Fibroblast of pulmonary artery (primary cell): Measurements from ENCODE around the gene IFFO2.

Experiments
- DNase-seq: peaks from one replicate; pipeline ENCODE4 v3.0.0-alpha.2; 2010; ENCODE audit warnings: low read depth
- H3K4me3 ChIP-seq: replicated peaks from 2 replicates; pipeline ENCODE4 v1.5.1; 2011; ENCODE audit warnings: low read depth, mild to moderate bottlenecking, control low read depth, low read length, moderate library complexity
- TF ChIP-seq, protein P1 (sequence below): IDR thresholded peaks from 2 replicates; pipeline ENCODE4 v1.5.1; 2011; ENCODE audit warnings: mild to moderate bottlenecking, control low read depth, low read length, inconsistent platforms; ENCODE audit errors: missing control alignments

IFFO2 gene

DNA sequence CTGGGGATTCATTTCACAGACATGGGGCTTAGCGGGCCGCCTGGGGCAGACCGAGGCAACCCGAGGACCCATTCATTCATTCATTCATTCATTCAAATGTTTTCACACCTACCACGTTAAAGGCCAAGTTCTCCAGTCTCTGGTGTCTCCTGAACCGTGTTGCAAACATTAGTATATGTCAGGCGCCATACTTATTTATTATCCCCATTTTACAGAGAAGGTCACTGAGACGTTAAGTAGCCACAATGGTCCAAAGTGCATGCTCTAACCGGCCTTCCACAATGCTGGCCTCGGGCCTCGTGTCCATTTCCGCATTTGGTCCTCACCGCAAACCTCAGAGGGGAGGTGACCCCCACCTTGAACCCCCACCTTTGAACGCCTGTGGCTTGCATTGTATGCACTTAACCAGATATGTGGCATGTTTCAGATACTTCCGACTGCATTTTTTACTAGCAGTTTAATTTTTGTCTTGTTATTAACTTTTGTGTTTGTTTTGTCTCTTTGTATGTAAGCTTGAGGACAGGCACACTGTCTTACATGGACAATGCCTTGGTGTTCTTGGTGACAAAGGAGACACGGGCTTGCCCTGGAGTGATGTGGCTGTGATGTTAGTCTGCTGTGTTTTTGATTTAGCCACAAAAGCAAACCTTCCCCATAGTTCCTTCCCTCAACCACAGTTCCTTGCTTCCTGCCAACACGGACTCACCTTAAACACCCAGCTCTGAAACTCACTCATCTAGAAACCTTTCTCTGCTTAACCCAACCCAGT lies 1.2 kb upstream of the IFFO2 start:
- DNase-seq, result no peak
- no peak overlapping the region for H3K4me3 ChIP-seq
- TF ChIP-seq, protein P1, sequence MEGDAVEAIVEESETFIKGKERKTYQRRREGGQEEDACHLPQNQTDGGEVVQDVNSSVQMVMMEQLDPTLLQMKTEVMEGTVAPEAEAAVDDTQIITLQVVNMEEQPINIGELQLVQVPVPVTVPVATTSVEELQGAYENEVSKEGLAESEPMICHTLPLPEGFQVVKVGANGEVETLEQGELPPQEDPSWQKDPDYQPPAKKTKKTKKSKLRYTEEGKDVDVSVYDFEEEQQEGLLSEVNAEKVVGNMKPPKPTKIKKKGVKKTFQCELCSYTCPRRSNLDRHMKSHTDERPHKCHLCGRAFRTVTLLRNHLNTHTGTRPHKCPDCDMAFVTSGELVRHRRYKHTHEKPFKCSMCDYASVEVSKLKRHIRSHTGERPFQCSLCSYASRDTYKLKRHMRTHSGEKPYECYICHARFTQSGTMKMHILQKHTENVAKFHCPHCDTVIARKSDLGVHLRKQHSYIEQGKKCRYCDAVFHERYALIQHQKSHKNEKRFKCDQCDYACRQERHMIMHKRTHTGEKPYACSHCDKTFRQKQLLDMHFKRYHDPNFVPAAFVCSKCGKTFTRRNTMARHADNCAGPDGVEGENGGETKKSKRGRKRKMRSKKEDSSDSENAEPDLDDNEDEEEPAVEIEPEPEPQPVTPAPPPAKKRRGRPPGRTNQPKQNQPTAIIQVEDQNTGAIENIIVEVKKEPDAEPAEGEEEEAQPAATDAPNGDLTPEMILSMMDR, result no peak

DNA sequence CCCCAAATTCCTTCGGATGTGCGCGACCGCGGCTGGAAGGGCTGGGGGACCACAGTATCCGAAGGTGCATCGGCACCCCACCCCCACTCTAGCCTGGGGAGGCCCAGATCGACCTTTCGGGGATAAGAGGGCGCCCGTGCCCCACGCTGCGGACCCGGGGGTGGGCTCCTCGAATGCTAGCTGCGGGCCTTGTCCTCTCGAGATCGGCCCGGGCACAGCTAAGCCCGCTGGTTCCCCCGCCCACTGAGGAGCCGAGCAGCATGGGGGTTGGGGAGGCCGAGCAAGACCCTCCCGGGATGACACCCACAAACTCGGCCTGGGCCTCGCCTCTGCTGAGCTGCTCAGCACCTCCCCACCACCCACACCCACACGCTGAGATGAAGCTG lies 653 bp upstream of the IFFO2 start:
- H3K4me3 ChIP-seq, result peak overlapping the region; percentile 64
- TF ChIP-seq, protein P1, result no peak
- no peak for DNase-seq

DNA sequence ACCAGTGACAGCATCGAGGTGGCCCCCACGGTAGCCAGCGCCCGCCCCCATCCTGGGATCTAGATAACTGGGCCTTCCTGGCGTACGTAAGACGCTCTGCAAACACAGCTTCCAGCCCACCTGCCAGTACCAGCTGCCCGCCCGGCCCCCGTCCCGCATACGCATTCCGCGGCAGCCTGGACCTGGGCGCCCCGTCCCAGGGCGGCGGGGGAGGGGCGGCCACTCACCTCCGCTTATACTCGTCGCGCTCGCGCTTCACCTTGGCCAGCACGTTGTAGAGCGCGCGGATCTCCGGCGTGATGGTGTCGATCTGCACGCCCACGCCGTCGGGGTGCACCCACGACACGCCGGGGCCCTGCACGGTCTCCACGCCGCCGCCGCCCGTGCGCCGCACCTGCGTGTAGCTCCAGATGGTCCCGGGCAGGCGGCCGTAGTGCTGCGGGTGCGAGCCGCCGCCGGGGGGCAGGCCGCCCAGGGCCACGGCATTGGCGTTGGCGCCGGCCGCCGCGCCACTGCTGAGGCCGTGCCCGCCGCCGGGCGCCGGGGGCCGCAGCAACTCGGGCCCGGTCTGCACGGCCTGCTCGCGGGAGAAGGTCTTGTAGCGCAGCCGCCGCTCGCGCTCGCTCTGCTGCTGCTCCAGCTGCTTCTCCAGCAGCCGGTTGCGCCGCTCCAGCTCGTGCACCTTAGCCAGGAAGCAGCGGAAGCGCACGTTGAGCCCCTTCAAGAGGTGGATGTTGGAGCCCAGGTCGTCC lies 859 bp downstream of the IFFO2 start:
- peak overlapping the region; percentile 72 for H3K4me3 ChIP-seq
- TF ChIP-seq, protein P1, result no peak
- DNase-seq, result no peak

DNA sequence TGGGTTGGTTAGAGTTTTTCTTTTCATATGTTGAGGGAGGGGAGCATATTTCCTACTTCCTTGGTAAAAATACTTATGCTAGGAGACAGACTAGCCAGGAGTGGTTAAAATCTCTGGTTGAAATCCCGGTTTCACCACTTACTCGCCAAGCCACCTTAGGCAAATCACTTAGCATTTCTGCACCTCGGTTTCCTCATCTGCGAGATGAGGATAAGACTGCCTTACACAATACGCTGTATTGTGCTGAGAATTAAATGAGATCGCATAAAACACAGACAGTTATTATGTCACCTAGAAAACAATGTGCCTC lies 1.4 kb downstream of the IFFO2 start:
- peak overlapping the region; percentile 72 for H3K4me3 ChIP-seq
- TF ChIP-seq, protein P1, result no peak
- peak; percentile 39 for DNase-seq

DNA sequence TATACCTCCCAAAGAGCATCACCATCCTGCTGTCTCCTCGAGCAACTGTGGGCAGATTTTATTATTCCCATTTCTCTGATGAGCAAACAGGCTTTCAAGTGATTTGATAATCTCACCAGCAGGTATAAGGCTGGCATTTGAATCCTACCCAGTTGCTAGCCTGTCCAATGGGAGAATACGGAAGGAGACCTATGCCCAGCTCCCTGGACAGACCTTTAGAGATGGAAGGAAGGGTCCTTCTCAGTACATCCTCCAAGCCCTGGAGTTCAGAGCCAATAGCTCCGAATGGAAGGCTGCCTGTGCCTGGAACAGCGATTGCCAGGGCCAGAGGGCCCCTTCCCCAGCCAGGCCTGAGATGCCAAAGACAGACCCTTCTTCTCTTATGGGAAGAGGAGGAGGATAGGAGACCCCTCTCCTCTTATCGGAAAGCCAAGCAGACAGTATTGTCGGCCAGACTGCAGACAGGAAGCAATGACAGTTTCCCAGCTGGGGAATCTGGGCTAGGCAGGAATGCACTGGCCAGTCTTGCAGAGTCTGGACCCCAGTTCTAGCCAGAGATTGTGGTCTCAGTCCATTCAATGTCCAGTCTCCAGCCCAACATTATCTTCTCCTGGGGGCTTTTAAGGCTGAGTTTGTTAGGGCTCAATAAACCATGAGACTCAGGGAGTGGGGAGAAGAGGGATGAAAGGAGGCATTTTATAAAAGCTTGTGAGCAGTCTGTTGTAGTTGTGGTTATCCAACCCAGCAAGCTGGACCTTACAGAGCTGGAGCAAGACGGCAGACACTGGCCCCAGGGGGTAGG lies 2.0 kb downstream of the IFFO2 start:
- peak overlapping the region; percentile 72 for H3K4me3 ChIP-seq
- TF ChIP-seq, protein P1, result no peak
- peak; percentile 54 for DNase-seq

DNA sequence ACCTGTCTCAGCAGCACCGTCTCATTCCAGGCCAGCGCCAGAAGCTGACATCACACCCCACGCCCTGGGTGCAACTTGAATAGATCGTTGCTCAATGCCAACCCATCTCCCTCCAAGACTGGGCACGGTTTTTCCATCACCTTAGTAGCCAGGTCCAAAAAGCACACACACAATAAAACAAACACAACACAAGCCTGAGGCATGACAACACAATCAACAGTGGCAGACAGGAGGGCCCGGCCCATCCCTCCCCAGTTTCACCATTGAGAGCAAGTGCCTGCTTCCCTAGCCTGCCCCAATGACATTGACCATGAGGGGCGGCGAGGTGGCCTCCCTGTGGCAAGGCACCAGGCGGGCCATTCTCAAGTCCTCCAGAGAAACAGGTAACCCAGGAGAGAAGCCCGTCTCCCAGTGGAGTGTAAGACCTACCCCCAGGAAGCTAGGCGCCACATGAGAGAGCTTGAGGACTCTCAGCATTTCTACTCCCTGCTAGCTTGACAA lies 2.7 kb downstream of the IFFO2 start:
- TF ChIP-seq, protein P1, result no peak
- DNase-seq, result no peak
- peak overlapping the region; percentile 72 for H3K4me3 ChIP-seq
